GM12864 (cell line): ENCODE results near the gene OSBP2.
"Not testable (repeated sequence)": the region's sequence is repeated elsewhere in the genome, so short reads cannot be mapped to it uniquely, and the experiment has no call there.

Source experiments
- DNase-seq: peaks from one replicate; pipeline ENCODE4 v3.0.0-alpha.2; 2011; ENCODE audit warnings: low read depth
- H3K4me3 ChIP-seq: 2 replicates; pipeline ENCODE4 v1.5.1; 2011; ENCODE audit warnings: mild to moderate bottlenecking, low read depth, low read length, control low read depth
- TF ChIP-seq, protein P1 (sequence below): IDR thresholded peaks from 2 replicates; pipeline ENCODE4 v1.5.1; 2011; ENCODE audit warnings: low read depth, mild to moderate bottlenecking, moderate library complexity, low read length, control low read depth, inconsistent platforms; ENCODE audit errors: missing control alignments

Gene OSBP2

DNA sequence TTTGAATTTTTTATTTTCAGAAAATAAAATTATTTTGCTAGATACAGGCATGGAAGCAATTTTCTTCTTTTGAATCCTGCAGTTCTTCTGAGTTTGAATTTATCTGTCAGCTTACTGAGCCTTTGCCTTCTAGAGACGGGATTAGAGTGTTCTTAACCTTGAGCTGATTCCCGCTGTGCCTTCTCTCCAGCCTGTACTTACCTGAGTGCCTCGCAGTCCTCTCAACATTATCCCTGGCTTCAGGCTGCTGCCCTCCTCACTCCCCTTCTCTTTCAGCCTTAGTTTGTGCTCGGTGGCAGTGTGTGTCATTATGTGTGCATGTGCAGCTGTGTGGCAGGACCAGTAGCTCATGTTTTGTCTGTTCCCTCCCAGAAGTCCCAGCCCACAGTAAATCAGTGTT, 24.3 kb downstream of the OSBP2 start:
- no peak overlapping the region for H3K4me3 ChIP-seq
- TF ChIP-seq, protein P1, sequence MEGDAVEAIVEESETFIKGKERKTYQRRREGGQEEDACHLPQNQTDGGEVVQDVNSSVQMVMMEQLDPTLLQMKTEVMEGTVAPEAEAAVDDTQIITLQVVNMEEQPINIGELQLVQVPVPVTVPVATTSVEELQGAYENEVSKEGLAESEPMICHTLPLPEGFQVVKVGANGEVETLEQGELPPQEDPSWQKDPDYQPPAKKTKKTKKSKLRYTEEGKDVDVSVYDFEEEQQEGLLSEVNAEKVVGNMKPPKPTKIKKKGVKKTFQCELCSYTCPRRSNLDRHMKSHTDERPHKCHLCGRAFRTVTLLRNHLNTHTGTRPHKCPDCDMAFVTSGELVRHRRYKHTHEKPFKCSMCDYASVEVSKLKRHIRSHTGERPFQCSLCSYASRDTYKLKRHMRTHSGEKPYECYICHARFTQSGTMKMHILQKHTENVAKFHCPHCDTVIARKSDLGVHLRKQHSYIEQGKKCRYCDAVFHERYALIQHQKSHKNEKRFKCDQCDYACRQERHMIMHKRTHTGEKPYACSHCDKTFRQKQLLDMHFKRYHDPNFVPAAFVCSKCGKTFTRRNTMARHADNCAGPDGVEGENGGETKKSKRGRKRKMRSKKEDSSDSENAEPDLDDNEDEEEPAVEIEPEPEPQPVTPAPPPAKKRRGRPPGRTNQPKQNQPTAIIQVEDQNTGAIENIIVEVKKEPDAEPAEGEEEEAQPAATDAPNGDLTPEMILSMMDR = no peak
- no peak for DNase-seq

DNA sequence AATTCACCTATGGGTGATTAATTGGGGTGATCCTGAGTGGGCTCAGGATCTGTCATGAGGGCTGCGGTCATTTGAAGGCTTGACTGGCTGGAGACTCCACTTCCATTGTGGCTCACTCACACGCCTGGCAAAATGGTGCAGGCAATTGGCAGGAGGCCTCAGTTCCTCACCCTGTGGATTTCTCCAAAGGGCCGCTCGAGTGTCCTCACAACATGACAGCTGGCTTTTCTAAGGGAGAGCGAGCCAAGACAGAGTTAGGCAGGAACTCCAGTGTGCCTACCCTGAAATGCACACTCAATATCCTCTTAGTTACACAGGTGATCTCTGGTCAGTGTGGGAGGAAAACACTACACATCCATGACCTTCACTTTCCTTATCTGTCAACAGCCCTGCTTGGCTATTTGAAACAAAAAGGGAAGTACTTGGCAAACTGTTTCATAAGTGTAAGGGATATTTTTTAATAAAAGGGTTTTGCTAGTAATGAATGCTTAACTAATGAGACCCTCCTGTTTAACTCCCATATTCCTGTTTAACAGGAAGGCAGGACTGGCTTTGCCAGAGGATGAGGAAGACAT, 25.7 kb downstream of the OSBP2 start:
- no peak for DNase-seq
- TF ChIP-seq, protein P1 = no peak
- no peak overlapping the region for H3K4me3 ChIP-seq

DNA sequence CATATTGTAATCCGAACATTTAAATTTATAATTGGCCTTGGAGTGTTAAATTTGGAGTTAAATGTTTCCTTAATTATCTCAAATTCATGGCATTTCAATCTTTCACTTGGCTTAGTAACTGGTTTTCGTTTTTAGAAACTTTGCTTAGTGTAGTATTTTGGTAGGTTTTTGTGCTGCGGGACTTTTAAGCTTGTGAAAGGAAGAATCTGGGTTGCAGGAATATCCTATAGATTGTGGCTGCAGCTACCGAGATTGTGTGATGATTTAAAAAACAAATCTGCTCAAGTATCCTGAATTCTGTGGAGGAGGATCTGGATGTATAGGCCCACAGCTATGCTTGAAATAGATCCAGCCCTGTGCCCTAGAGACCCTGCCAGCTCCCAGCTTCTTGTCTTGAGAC, 27.1 kb downstream of the OSBP2 start:
- no peak for DNase-seq
- no peak overlapping the region for H3K4me3 ChIP-seq
- TF ChIP-seq, protein P1 = no peak

DNA sequence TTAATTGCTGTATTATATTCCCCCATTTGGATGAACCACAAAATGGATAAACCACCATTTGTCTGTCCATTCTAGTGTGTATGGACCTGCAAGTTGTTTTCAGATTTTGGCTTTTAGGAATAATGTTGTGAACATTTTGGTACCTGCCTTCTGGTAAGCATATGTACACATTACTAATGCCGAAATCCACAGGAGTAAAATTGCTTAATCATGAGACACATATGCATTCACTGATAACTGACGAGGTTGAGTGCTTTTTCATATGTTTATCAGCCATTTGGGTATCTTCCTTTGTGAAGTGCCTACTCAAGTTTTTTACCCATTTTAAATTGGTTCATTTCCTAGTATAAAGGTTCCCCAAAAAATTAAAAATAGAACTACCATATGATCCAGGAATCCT, 34.2 kb downstream of the OSBP2 start:
- no peak for DNase-seq
- TF ChIP-seq, protein P1 = no peak
- no peak overlapping the region for H3K4me3 ChIP-seq

DNA sequence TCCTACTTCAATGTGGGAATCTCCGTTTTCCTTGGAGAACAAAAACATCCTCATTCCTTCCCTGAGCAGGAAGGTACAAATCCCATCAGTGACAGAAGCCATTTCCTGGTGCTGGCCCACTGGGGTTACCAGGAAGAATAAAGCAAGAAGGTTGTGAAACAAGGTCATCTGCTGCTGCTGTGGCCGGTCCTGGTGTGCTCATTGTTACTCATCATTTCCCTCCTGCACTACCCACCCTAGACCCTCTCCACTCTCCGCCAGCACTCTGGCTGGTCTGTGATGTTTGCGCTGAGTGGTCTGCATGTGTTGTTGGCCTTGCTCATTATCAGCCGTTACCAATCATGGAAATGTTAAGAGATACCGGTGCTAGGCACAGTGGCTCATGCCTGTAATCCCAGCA, 37.0 kb downstream of the OSBP2 start:
- H3K4me3 ChIP-seq = no peak overlapping the region
- DNase-seq = no peak
- TF ChIP-seq, protein P1 = no peak

DNA sequence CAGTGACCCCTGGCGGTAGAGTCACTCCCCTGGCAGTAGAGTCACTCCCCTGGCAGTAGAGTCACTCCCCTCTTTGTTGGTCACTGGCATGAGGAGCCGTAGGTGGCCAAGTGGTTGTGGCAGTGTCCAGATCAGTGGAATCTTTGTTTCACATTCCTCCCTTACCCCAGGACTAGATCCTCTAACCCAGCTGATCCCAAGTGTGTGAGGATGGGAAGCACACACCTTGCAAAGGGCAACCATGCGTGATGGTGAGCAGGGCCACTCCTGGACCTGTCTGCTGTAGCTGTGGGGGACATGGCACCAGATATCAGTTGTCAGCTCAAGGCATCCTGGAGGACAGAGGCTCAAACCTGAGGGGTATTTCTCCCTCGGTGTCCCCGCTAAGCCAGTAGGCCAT, 37.8 kb downstream of the OSBP2 start:
- no peak for DNase-seq

DNA sequence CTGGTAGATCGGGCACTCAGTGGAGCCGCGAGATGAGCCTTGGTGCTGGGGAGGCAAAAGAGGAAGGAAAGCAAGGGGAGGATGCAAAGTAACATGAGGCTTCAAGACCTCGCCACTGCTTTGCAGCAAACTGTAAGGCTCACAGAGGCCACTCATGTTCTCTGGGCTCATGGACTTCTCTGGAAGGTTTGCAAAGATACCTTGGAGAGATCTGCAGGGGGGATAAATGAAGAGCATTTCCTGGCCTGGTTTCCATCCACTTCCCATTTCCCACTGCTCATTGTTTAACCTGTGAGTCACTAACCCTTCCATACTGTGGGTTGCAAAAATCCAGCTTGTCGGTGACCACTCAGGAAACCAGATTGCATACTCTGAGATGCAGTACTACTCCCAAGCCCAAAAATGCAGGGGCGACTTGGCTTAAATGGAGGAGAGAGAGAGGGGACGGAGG, 38.5 kb downstream of the OSBP2 start:
- TF ChIP-seq, protein P1 = no peak
- no peak for DNase-seq
- H3K4me3 ChIP-seq = no peak overlapping the region

More for the DNA sequence above, 37.8 kb downstream of the OSBP2 start:
- H3K4me3 ChIP-seq = no peak overlapping the region
- TF ChIP-seq, protein P1 = no peak

DNA sequence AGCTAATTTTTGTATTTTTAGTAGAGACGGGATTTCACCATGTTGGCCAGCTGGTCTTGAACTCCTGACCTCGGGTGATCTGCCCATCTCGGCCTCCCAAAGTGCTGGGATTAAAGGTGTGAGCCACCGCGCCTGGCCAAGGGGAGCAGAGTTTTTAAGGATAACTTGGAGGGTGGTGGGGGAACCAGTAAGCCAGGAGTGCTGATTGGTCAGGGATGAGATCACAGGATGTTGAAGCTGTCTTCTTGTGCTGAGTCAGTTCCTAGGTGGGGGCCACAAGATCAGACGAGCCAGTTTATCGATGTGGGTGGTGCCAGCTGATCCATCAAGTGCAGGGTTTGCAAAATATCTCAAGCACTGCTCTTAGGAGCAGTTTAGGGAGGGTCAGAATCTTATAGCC, 45.3 kb downstream of the OSBP2 start:
- H3K4me3 ChIP-seq, DNase-seq: not testable (repeated sequence)

DNA sequence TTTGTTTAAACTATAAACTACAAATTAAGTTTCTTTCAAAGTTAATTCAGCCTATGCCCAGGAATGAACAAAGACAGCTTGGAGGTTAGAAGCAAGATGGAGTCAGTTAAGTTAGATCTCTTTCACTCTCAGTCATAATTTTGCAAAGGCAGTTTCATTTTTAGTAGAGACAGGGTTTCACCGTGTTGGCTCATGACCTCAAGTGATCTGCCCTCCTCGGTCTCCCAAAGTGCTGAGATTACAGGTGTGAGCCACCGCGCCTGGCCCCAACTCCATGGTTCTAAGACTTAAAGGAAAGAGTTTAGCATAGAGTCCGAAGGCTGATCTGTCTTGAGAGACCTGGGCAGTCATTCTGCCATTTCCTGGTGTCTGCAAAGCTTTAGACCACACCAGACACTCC, 45.8 kb downstream of the OSBP2 start:
- not testable (repeated sequence) for H3K4me3 ChIP-seq
- peak; percentile 54 for DNase-seq
